ENCODE results near the gene TMEM229A. TPM values are rescaled to one million over a fixed set of nuclear protein-coding genes. Genes with fewer than 3 reads are reported as not detected.
A peak's percentile ranks its signal among the peaks of the same experiment; 100 is the strongest.
"Not testable (repeated sequence)": the region's sequence is repeated elsewhere in the genome, so short reads cannot be mapped to it uniquely, and the experiment has no call there.

TMEM229A gene
- total RNA-seq, 1 donor = not detected

- H3K27ac ChIP-seq (ENCODE audit: low read depth, low read length) = no peak overlapping the region
- H4K20me1 ChIP-seq (ENCODE audit: insufficient read depth, low read length) = no peaks in the 10 kb centered on the region
- TF ChIP-seq CTCF (IDR thresholded peaks at IDR 0.05; ENCODE audit: extremely low read depth, low read depth, low read length) = no peak
- H3K79me2 ChIP-seq (ENCODE audit: insufficient read depth, low read length) = no peaks in the 10 kb centered on the region
- H3K9me3 ChIP-seq (ENCODE audit: low read depth, low read length) = no peaks in the 10 kb centered on the region
- H3K4me2 ChIP-seq (ENCODE audit: insufficient read depth, low read length) = no peak overlapping the region
- no peaks in the 10 kb centered on the region for H3K36me3 ChIP-seq (ENCODE audit: insufficient read depth, low read length)
- no peaks in the 10 kb centered on the region for H3K27me3 ChIP-seq (ENCODE audit: insufficient read depth, low read length)
- no peak overlapping the region for H3K4me3 ChIP-seq (ENCODE audit: insufficient read depth, low read length)
- H3K4me1 ChIP-seq (ENCODE audit: insufficient read depth, low read length) = no peaks in the 10 kb centered on the region
- no peak for DNase-seq (ENCODE audit: insufficient read length, low spot score, missing footprints)
- no peak overlapping the region for H2AFZ ChIP-seq (ENCODE audit: low read length)
Measured at GRCh38 chr7:124041439-124041838, 8.6 kb upstream of the TMEM229A start.

- not testable (repeated sequence) for H3K79me2 ChIP-seq (ENCODE audit: insufficient read depth, low read length); H3K9me3 ChIP-seq (ENCODE audit: low read depth, low read length); H3K4me2 ChIP-seq (ENCODE audit: insufficient read depth, low read length); H2AFZ ChIP-seq (ENCODE audit: low read length); H4K20me1 ChIP-seq (ENCODE audit: insufficient read depth, low read length); H3K4me3 ChIP-seq (ENCODE audit: insufficient read depth, low read length); H3K36me3 ChIP-seq (ENCODE audit: insufficient read depth, low read length); H3K27me3 ChIP-seq (ENCODE audit: insufficient read depth, low read length); H3K27ac ChIP-seq (ENCODE audit: low read depth, low read length); H3K4me1 ChIP-seq (ENCODE audit: insufficient read depth, low read length); DNase-seq (ENCODE audit: insufficient read length, low spot score, missing footprints)
Measured at GRCh38 chr7:124037902-124038301, 5.0 kb upstream of the TMEM229A start.

- peaks cover 18% of the 10 kb centered on the region for H3K27me3 ChIP-seq (ENCODE audit: insufficient read depth, low read length)
- no peaks in the 10 kb centered on the region for H3K9me3 ChIP-seq (ENCODE audit: low read depth, low read length)
Measured at GRCh38 chr7:124035706-124036105, 2.8 kb upstream of the TMEM229A start.

GRCh38 chr7:124034754-124035100 is 1.9 kb upstream of the TMEM229A start:
- Histone ChIP-seq H3K36me3 (ENCODE audit: insufficient read depth, low read length) (no peaks in the 10 kb centered on the region), H3K27ac (ENCODE audit: low read depth, low read length) (no peak overlapping the region), H4K20me1 (ENCODE audit: insufficient read depth, low read length) (no peaks in the 10 kb centered on the region), H3K9me3 (ENCODE audit: low read depth, low read length) (no peaks in the 10 kb centered on the region), H3K27me3 (ENCODE audit: insufficient read depth, low read length) (peaks cover 18% of the 10 kb centered on the region), H3K4me3 (ENCODE audit: insufficient read depth, low read length) (no peak overlapping the region), H2AFZ (ENCODE audit: low read length) (no peak overlapping the region), H3K4me2 (ENCODE audit: insufficient read depth, low read length) (no peak overlapping the region), H3K79me2 (ENCODE audit: insufficient read depth, low read length) (no peaks in the 10 kb centered on the region), H3K4me1 (ENCODE audit: insufficient read depth, low read length) (no peaks in the 10 kb centered on the region)
- no peak for TF ChIP-seq CTCF (IDR thresholded peaks at IDR 0.05; ENCODE audit: extremely low read depth, low read depth, low read length)
- DNase-seq (ENCODE audit: insufficient read length, low spot score, missing footprints) = peak; percentile 18

More at GRCh38 chr7:124035706-124036105, 2.8 kb upstream of the TMEM229A start:
- H3K4me2 ChIP-seq (ENCODE audit: insufficient read depth, low read length) = no peak overlapping the region
- no peaks in the 10 kb centered on the region for H4K20me1 ChIP-seq (ENCODE audit: insufficient read depth, low read length)
- no peak overlapping the region for H2AFZ ChIP-seq (ENCODE audit: low read length)
- H3K4me1 ChIP-seq (ENCODE audit: insufficient read depth, low read length) = no peaks in the 10 kb centered on the region
- no peak for DNase-seq (ENCODE audit: insufficient read length, low spot score, missing footprints)
- H3K4me3 ChIP-seq (ENCODE audit: insufficient read depth, low read length) = no peak overlapping the region
- no peaks in the 10 kb centered on the region for H3K36me3 ChIP-seq (ENCODE audit: insufficient read depth, low read length)
- no peaks in the 10 kb centered on the region for H3K79me2 ChIP-seq (ENCODE audit: insufficient read depth, low read length)
- no peak for TF ChIP-seq CTCF (IDR thresholded peaks at IDR 0.05; ENCODE audit: extremely low read depth, low read depth, low read length)
- no peak overlapping the region for H3K27ac ChIP-seq (ENCODE audit: low read depth, low read length)
